Activated B cell treated with CpG ODN at 0.5 μM for 24 hours (primary cell): ENCODE data around the gene OLAH. TPM values are rescaled to one million over a fixed set of nuclear protein-coding genes. Genes with fewer than 3 reads are reported as not detected.

Experiments used
- ATAC-seq: fragments of 200-7000 bp; cut with Tn5 transposase; one replicate; pipeline ENCODE4 v1.10.0; 2021; ENCODE audit warnings: low read depth, mild to moderate bottlenecking, moderate library complexity
- CTCF ChIA-PET: fragments of 350-600 bp; sonication (Branson Sonifier 250); formaldehyde crosslinking; loops from one replicate; lab custom pipeline; 2021; ENCODE audit warnings: antibody characterized with exemption; lab: Charles Lee
- POLR2A ChIA-PET: fragments of 350-600 bp; sonication (Branson Sonifier 250); formaldehyde crosslinking; loops from one replicate; lab custom pipeline; 2021; ENCODE audit warnings: antibody characterized with exemption; lab: Charles Lee
- DNase-seq: peaks from one replicate; pipeline ENCODE4 v3.0.0; 2022
- H3K27ac Mint-ChIP-seq: one replicate; pipeline ENCODE4 v1.8.0; 2020; ENCODE audit warnings: mixed read lengths
- H3K27me3 Mint-ChIP-seq: one replicate; pipeline ENCODE4 v1.8.0; 2021; ENCODE audit warnings: mixed read lengths
- H3K36me3 Mint-ChIP-seq: one replicate; pipeline ENCODE4 v1.8.0; 2021; ENCODE audit warnings: low read depth, mixed read lengths
- H3K4me1 Mint-ChIP-seq: one replicate; pipeline ENCODE4 v1.8.0; 2021; ENCODE audit warnings: mixed read lengths
- H3K4me3 Mint-ChIP-seq: one replicate; pipeline ENCODE4 v1.8.0; 2020; ENCODE audit warnings: mild to moderate bottlenecking, mixed read lengths
- H3K9me3 Mint-ChIP-seq: one replicate; pipeline ENCODE4 v1.8.0; 2020; ENCODE audit warnings: mixed read lengths
- CTCF ChIP-seq: fragments of 200-600 bp; IDR thresholded peaks from one replicate; pipeline ENCODE4 v1.8.0; 2022; ENCODE audit warnings: antibody characterized with exemption, mild to moderate bottlenecking
- intact Hi-C: fragments of 100-400 bp; cut with micrococcal nuclease; formaldehyde crosslinking; loops from one replicate; pipeline ENCODE4 v1.15.1; 2024
- total RNA-seq: library from RNA; stranded (reverse); gene quantifications from 2 replicates; pipeline ENCODE4 v1.2.3, GENCODE V29; 2022

The OLAH gene
- total RNA-seq, 1 donor from 2014 or later: not detected

GRCh38 chr10:15118615-15119014 lies 74.9 kb downstream of the OLAH start:
- DNase-seq (no peak), ATAC-seq (no peak)
- POLR2A ChIA-PET: no interaction called here
- TF ChIP-seq CTCF: no peak
- CTCF ChIA-PET: no interaction called here
- H3K4me1 Mint-ChIP-seq: peaks cover 4% of the 10 kb centered on the region
- no peak overlapping the region for H3K4me3 Mint-ChIP-seq
- intact Hi-C loops: no loop called here
- H3K27me3 Mint-ChIP-seq: no peaks in the 10 kb centered on the region
- peaks cover 34% of the 10 kb centered on the region for H3K36me3 Mint-ChIP-seq
- no peaks in the 10 kb centered on the region for H3K9me3 Mint-ChIP-seq
- no peak overlapping the region for H3K27ac Mint-ChIP-seq

GRCh38 chr10:15120523-15120922 lies 76.8 kb downstream of the OLAH start:
- intact Hi-C loops: no loop called here
- CTCF ChIA-PET: no interaction called here
- Mint-ChIP-seq H3K27me3 (no peaks in the 10 kb centered on the region), H3K4me3 (no peak overlapping the region), H3K36me3 (peaks cover 38% of the 10 kb centered on the region), H3K9me3 (no peaks in the 10 kb centered on the region), H3K4me1 (peaks cover 4% of the 10 kb centered on the region), H3K27ac (no peak overlapping the region)
- TF ChIP-seq CTCF: no peak
- ATAC-seq (no peak), DNase-seq (no peak)
- POLR2A ChIA-PET: no interaction called here

- H3K36me3 Mint-ChIP-seq: peaks cover 42% of the 10 kb centered on the region
- CTCF ChIA-PET: no interaction called here
- peaks cover 4% of the 10 kb centered on the region for H3K4me1 Mint-ChIP-seq
- H3K4me3 Mint-ChIP-seq: no peak overlapping the region
- intact Hi-C loops: no loop called here
- H3K27me3 Mint-ChIP-seq: no peaks in the 10 kb centered on the region
- TF ChIP-seq CTCF: no peak
- no peak overlapping the region for H3K27ac Mint-ChIP-seq
- DNase-seq (no peak), ATAC-seq (no peak)
- no peaks in the 10 kb centered on the region for H3K9me3 Mint-ChIP-seq
- POLR2A ChIA-PET: no interaction called here
These were observed 78.0 kb downstream of the OLAH start for GRCh38 chr10:15121707-15122106.

GRCh38 chr10:15122477-15123030 lies 78.8 kb downstream of the OLAH start:
- peaks cover 4% of the 10 kb centered on the region for H3K4me1 Mint-ChIP-seq
- TF ChIP-seq CTCF: no peak
- DNase-seq: no peak
- ATAC-seq: no peak
- no peaks in the 10 kb centered on the region for H3K27me3 Mint-ChIP-seq
- ChIA-PET POLR2A (no interaction called here), CTCF (interaction anchor here (0.5 kb wide), 1 partner anchor 18 kb away, joined by 3 read pairs; no protein-coding TSS in a partner anchor)
- intact Hi-C loops: no loop called here
- H3K9me3 Mint-ChIP-seq: no peaks in the 10 kb centered on the region
- no peak overlapping the region for H3K4me3 Mint-ChIP-seq
- peaks cover 42% of the 10 kb centered on the region for H3K36me3 Mint-ChIP-seq
- no peak overlapping the region for H3K27ac Mint-ChIP-seq

Other genes with a start within 250 kb of the OLAH start
- gene CDNF, start 205.9 kb upstream of the OLAH start, total RNA-seq: 0.49 and 0.98 TPM in 2 replicates
- 16.7 and 20.4 TPM in 2 replicates for gene HSPA14, start 205.6 kb upstream of the OLAH start, total RNA-seq
- 14.9 and 16.5 TPM in 2 replicates for gene MSANTD7, start 205.6 kb upstream of the OLAH start, total RNA-seq
- gene SUV39H2, start 165.1 kb upstream of the OLAH start, total RNA-seq: 7.4 and 8.1 TPM in 2 replicates
- 38.0 and 43.8 TPM in 2 replicates for gene DCLRE1C, start 89.8 kb upstream of the OLAH start, total RNA-seq
- gene MEIG1, start 84.6 kb upstream of the OLAH start, total RNA-seq: 0.49 and 0.54 TPM in 2 replicates
- not detected in 2 replicates for gene ACBD7, start 44.8 kb downstream of the OLAH start, total RNA-seq
- gene RPP38, start 53.4 kb downstream of the OLAH start, total RNA-seq: 21.2 and 27.9 TPM in 2 replicates
- 9.7 and 11.2 TPM in 2 replicates for gene NMT2, start 124.8 kb downstream of the OLAH start, total RNA-seq